Measurements from ENCODE around the gene CDYL2.

DNA sequence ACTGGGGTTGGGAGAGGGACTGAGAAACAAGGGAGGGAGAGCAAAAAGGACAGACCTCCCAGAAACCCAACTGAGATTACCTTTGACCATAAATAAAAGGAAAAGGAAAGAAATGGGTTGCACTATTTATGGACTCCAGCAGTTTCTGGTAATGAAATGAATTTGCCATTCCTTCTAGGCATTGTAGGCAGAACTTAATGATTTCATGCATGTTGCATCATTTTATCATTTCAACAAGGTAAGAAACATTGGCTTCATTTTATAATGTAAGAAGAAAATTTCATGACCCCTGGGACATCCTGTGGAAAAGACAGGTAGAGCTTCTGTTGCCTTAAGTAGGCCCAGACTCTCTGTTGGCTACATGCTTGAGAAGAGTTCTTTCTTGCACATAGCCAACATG, 8.2 kb upstream of the CDYL2 start:
- TF ChIP-seq, protein P1, sequence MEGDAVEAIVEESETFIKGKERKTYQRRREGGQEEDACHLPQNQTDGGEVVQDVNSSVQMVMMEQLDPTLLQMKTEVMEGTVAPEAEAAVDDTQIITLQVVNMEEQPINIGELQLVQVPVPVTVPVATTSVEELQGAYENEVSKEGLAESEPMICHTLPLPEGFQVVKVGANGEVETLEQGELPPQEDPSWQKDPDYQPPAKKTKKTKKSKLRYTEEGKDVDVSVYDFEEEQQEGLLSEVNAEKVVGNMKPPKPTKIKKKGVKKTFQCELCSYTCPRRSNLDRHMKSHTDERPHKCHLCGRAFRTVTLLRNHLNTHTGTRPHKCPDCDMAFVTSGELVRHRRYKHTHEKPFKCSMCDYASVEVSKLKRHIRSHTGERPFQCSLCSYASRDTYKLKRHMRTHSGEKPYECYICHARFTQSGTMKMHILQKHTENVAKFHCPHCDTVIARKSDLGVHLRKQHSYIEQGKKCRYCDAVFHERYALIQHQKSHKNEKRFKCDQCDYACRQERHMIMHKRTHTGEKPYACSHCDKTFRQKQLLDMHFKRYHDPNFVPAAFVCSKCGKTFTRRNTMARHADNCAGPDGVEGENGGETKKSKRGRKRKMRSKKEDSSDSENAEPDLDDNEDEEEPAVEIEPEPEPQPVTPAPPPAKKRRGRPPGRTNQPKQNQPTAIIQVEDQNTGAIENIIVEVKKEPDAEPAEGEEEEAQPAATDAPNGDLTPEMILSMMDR (IDR thresholded peaks at IDR 0.05), result no peak
- TF ChIP-seq ZFX (IDR thresholded peaks at IDR 0.05; ENCODE audit: borderline replicate concordance), result no peak

Measured in 22Rv1 (cell line).